HepG2 (cell line): Measurements from ENCODE around the gene GNG4. TPM values are rescaled to one million over a fixed set of nuclear protein-coding genes. Genes with fewer than 3 reads are reported as not detected.

ENCODE experiments used
- ATAC-seq: fragments of 200-7000 bp; cut with Tn5 transposase; 3 replicates; pipeline ENCODE4 v1.9.1; 2020; ENCODE audit warnings: mild to moderate bottlenecking, moderate library complexity
- BruUV-seq: library from RNA; stranded (reverse); fragments of 400-500 nt; replicated peaks from 2 replicates; lab custom pipeline; 2021; lab: Mats Ljungman, UMichigan
- CTCF ChIA-PET: fragments of 300-600 bp; formaldehyde crosslinking; extraction: SDS; loops from one replicate; lab custom pipeline; 2021; ENCODE audit warnings: low total read pairs, inconsistent platforms, low intra/inter-chr PET ratio; lab: Yijun Ruan, JAX
- POLR2A ChIA-PET: fragments of 350-600 bp; sonication (Branson Sonifier 250); formaldehyde crosslinking; loops from one replicate; lab custom pipeline; 2020; ENCODE audit warnings: antibody characterized with exemption, inconsistent platforms; lab: Yijun Ruan, JAX
- DNase-seq: peaks from one replicate; pipeline ENCODE4 v3.0.0-alpha.2; 2015; ENCODE audit warnings: low spot score
- FAIRE-seq: peaks from 3 replicates; lab custom pipeline; 2011; peaks lifted over from hg19 to GRCh38; lab: Jason Lieb, UNC
- H2AFZ ChIP-seq: one replicate; pipeline ENCODE4 v1.6.1; 2011; ENCODE audit warnings: low read length, inconsistent platforms
- H3K27ac ChIP-seq: fragments of 300-600 bp; 3 replicates; pipeline ENCODE4 v1.8.0; 2011; ENCODE audit warnings: mixed run types, mild to moderate bottlenecking, mixed read lengths, low read length, inconsistent platforms; ENCODE audit not compliant: insufficient read depth; ENCODE audit errors: extremely low read length
- H3K27me3 ChIP-seq, 2 experiments: fragments of 200-600 bp in 1 of 2; 2 replicates in 1 of 2; 3 replicates in 1 of 2; pipeline versions ENCODE4 v1.6.0 to v1.8.0; 2011; ENCODE audit warnings: low read length in 2 of 2, mild to moderate bottlenecking in 2 of 2, moderate library complexity in 2 of 2, inconsistent platforms in 1 of 2; ENCODE audit not compliant: insufficient read depth in 2 of 2, control insufficient read depth in 1 of 2
- H3K36me3 ChIP-seq, 2 experiments: fragments of 200-600 bp in 1 of 2; replicated peaks in 1 of 2; 2 replicates in 1 of 2; 3 replicates in 1 of 2; pipeline versions ENCODE4 v1.5.1 to v1.8.0; 2011; ENCODE audit warnings: low read length in 2 of 2, inconsistent platforms in 1 of 2; ENCODE audit not compliant: insufficient read depth in 2 of 2, control insufficient read depth in 1 of 2
- H3K4me1 ChIP-seq: 2 replicates; pipeline ENCODE4 v1.5.1; 2012; ENCODE audit warnings: low read length, inconsistent platforms; ENCODE audit not compliant: insufficient read depth
- H3K4me2 ChIP-seq: 2 replicates; pipeline ENCODE4 v1.6.0; 2011; ENCODE audit warnings: low read depth, low read length, inconsistent platforms
- H3K4me3 ChIP-seq, 3 experiments: fragments of 200-600 bp in 1 of 3; sonication (generic), shearing (Covaris generic) in 1 of 3; replicated peaks in 1 of 3; 2 replicates each; pipeline ENCODE4 v1.5.1; 2011 to 2016; ENCODE audit warnings: low read length in 3 of 3, inconsistent platforms in 2 of 3, low read depth in 2 of 3, mild to moderate bottlenecking in 2 of 3, control low read depth in 1 of 3, mixed read lengths in 1 of 3; ENCODE audit not compliant: insufficient read depth in 1 of 3
- H3K79me2 ChIP-seq: one replicate; pipeline ENCODE4 v1.6.1; 2011; ENCODE audit warnings: low read length, inconsistent platforms; ENCODE audit not compliant: insufficient read depth
- H3K9ac ChIP-seq: 2 replicates; pipeline ENCODE4 v1.6.0; 2011; ENCODE audit warnings: mild to moderate bottlenecking, low read depth, low read length, inconsistent platforms; ENCODE audit not compliant: insufficient read depth
- H3K9me3 ChIP-seq: 2 replicates; pipeline ENCODE4 v1.5.1; 2012; ENCODE audit warnings: mild to moderate bottlenecking, low read length
- H4K20me1 ChIP-seq: 2 replicates; pipeline ENCODE4 v1.6.0; 2011; ENCODE audit warnings: inconsistent platforms, mild to moderate bottlenecking, low read length, moderate library complexity; ENCODE audit not compliant: insufficient read depth
- ARHGAP35 ChIP-seq: sonication (generic); formaldehyde crosslinking; IDR thresholded peaks from 2 replicates; pipeline ENCODE4 v1.9.0; 2022; ENCODE audit warnings: mild to moderate bottlenecking, inconsistent platforms, moderate library complexity, missing genetic modification reagents, borderline replicate concordance
- DPF2 ChIP-seq: sonication (generic); formaldehyde crosslinking; IDR thresholded peaks from 2 replicates; pipeline ENCODE4 v1.4.0; 2020; ENCODE audit warnings: mild to moderate bottlenecking, low read depth, missing genetic modification reagents, borderline replicate concordance
- GABPB1 ChIP-seq: IDR thresholded peaks from 2 replicates; pipeline ENCODE4 v1.6.1; 2016; ENCODE audit warnings: mild to moderate bottlenecking, missing genetic modification reagents, moderate library complexity, missing compliant biosample characterization
- HOXD1 ChIP-seq: sonication (generic); formaldehyde crosslinking; IDR thresholded peaks from 2 replicates; pipeline ENCODE4 v1.5.0; 2020; ENCODE audit warnings: missing genetic modification reagents
- IRF2 ChIP-seq: IDR thresholded peaks from 2 replicates; pipeline ENCODE4 v1.6.1; 2018; ENCODE audit warnings: missing genetic modification reagents, missing compliant biosample characterization
- NPAS2 ChIP-seq: sonication (generic); formaldehyde crosslinking; IDR thresholded peaks from 2 replicates; pipeline ENCODE4 v1.8.0; 2022; ENCODE audit warnings: mild to moderate bottlenecking, missing genetic modification reagents, borderline replicate concordance
- PPARG ChIP-seq: conservative IDR thresholded peaks from 2 replicates; pipeline ENCODE4 v1.6.1; 2016; ENCODE audit warnings: missing biosample characterization, missing genetic modification reagents
- SRF ChIP-seq: IDR thresholded peaks from 2 replicates; pipeline ENCODE4 v1.6.1; 2011; ENCODE audit warnings: mild to moderate bottlenecking, low read depth, low read length, moderate library complexity
- TOE1 ChIP-seq: sonication (generic); formaldehyde crosslinking; IDR thresholded peaks from 2 replicates; pipeline ENCODE4 v1.4.0; 2020; ENCODE audit warnings: mild to moderate bottlenecking, missing genetic modification reagents
- U2AF1 ChIP-seq: fragments of 200-400 bp; formaldehyde crosslinking; optimal IDR thresholded peaks from 2 replicates; pipeline ENCODE3; 2017; ENCODE audit warnings: mild to moderate bottlenecking, low read depth, low read length
- ZNF329 ChIP-seq: sonication (generic); formaldehyde crosslinking; IDR thresholded peaks from 2 replicates; pipeline ENCODE4 v1.9.0; 2021; ENCODE audit warnings: low read depth, mild to moderate bottlenecking, missing genetic modification reagents
- ZNF382 ChIP-seq: sonication (generic); formaldehyde crosslinking; IDR thresholded peaks from 2 replicates; pipeline ENCODE4 v1.5.0; 2020; ENCODE audit warnings: missing genetic modification reagents, mild to moderate bottlenecking, borderline replicate concordance
- ZNF576 ChIP-seq: sonication (generic); formaldehyde crosslinking; IDR thresholded peaks from 2 replicates; pipeline ENCODE4 v1.4.0; 2020; ENCODE audit warnings: mild to moderate bottlenecking, missing genetic modification reagents
- ZNF770 ChIP-seq: sonication (generic); formaldehyde crosslinking; IDR thresholded peaks from 2 replicates; pipeline ENCODE4 v1.5.0; 2020; ENCODE audit warnings: mild to moderate bottlenecking, missing genetic modification reagents
- ZNF839 ChIP-seq: sonication (generic); formaldehyde crosslinking; IDR thresholded peaks from 2 replicates; pipeline ENCODE4 v1.4.0; 2020; ENCODE audit warnings: missing genetic modification reagents, mild to moderate bottlenecking, borderline replicate concordance
- WGBS: methylation state at CpG from one replicate; pipeline ENCODE4 v1.1.6; 2017; ENCODE audit warnings: low lambda C conversion rate; 5-methylcytosine and 5-hydroxymethylcytosine counted together
- in situ Hi-C: cut with HindIII; loops from 2 replicates; pipeline ENCODE4 v1.10.0; 2017; ENCODE audit warnings: low pct_unique_long_range_greater_than_20kb; ENCODE audit not compliant: extremely low pct_ligation_motif_present
- intact Hi-C: fragments of 100-400 bp; cut with micrococcal nuclease; formaldehyde crosslinking; loops from one replicate; pipeline ENCODE4 v1.10.0; 2022; ENCODE audit not compliant: unreplicated experiment
- polyA plus RNA-seq, 8 experiments: library from polyadenylated mRNA; depleted of rRNA in 3 of 8; stranded (reverse) in 7 of 8; unstranded in 1 of 8; fragments of >200 nt; fragmentation: Illumina TruSeq in 4 of 8; extraction: Trizol in 4 of 8; gene quantifications; 2 replicates each; pipeline versions ENCODE4 v1.2.1 to v1.2.3, GENCODE V29; 2011 to 2016; ENCODE audit warnings: low read depth in 4 of 8, missing spikeins in 1 of 8, mixed read lengths in 1 of 8; ENCODE audit not compliant: insufficient read depth in 1 of 8
- total RNA-seq, 5 experiments: library from RNA; depleted of rRNA; stranded (reverse); fragments of >200 nt; fragmentation: Illumina TruSeq; extraction: Trizol; gene quantifications; 2 replicates each; pipeline ENCODE4 v1.2.3, GENCODE V29; 2016; ENCODE audit warnings: low read depth in 1 of 5
- TF ChIP-seq, protein P1 (sequence below): sonication (generic); formaldehyde crosslinking; IDR thresholded peaks from 2 replicates; pipeline ENCODE4 v1.4.0; 2020; ENCODE audit warnings: missing genetic modification reagents

The GNG4 gene
- total and polyA plus RNA-seq, 2 of the 13 experiments (the other 11 are each of a cell fraction or from before 2014, with no cell fraction given), result 27.1 to 69.5 TPM

- no peak for TF ChIP-seq HOXD1 (CRISPR knock-in tag)
- TF ChIP-seq, protein P1, sequence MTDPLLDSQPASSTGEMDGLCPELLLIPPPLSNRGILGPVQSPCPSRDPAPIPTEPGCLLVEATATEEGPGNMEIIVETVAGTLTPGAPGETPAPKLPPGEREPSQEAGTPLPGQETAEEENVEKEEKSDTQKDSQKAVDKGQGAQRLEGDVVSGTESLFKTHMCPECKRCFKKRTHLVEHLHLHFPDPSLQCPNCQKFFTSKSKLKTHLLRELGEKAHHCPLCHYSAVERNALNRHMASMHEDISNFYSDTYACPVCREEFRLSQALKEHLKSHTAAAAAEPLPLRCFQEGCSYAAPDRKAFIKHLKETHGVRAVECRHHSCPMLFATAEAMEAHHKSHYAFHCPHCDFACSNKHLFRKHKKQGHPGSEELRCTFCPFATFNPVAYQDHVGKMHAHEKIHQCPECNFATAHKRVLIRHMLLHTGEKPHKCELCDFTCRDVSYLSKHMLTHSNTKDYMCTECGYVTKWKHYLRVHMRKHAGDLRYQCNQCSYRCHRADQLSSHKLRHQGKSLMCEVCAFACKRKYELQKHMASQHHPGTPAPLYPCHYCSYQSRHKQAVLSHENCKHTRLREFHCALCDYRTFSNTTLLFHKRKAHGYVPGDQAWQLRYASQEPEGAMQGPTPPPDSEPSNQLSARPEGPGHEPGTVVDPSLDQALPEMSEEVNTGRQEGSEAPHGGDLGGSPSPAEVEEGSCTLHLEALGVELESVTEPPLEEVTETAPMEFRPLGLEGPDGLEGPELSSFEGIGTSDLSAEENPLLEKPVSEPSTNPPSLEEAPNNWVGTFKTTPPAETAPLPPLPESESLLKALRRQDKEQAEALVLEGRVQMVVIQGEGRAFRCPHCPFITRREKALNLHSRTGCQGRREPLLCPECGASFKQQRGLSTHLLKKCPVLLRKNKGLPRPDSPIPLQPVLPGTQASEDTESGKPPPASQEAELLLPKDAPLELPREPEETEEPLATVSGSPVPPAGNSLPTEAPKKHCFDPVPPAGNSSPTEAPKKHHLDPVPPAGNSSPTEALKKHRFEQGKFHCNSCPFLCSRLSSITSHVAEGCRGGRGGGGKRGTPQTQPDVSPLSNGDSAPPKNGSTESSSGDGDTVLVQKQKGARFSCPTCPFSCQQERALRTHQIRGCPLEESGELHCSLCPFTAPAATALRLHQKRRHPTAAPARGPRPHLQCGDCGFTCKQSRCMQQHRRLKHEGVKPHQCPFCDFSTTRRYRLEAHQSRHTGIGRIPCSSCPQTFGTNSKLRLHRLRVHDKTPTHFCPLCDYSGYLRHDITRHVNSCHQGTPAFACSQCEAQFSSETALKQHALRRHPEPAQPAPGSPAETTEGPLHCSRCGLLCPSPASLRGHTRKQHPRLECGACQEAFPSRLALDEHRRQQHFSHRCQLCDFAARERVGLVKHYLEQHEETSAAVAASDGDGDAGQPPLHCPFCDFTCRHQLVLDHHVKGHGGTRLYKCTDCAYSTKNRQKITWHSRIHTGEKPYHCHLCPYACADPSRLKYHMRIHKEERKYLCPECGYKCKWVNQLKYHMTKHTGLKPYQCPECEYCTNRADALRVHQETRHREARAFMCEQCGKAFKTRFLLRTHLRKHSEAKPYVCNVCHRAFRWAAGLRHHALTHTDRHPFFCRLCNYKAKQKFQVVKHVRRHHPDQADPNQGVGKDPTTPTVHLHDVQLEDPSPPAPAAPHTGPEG, result no peak
- no peak for TF ChIP-seq NPAS2 (CRISPR knock-in tag)
- TF ChIP-seq U2AF1, result no peak
- TF ChIP-seq SRF, result no peak
- TF ChIP-seq GABPB1, result no peak
These were observed 66.0 kb downstream of the GNG4 start (continued) for GRCh38 chr1:235583511-235584001.

DNA sequence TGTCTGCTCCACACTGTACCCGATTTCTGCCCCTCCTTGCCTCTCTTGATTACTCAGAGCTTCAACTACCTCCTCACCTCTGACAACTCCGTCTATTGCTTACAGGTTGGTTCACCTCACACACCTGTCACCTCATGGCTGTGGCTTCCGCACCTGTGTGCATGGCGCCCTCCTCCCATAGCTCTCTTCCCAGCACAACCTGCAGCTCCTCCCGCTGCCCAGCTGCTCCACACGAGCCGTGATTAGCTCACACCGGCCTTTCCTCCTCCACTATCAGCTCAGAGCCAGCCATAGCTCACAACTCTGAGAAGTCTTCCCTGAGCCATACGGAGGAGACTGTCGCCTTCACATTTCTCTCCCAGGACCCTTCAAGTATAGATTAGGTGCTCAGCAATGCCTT is 67.5 kb downstream of the GNG4 start:
- H3K9ac ChIP-seq, result no peak overlapping the region
- H3K4me3 ChIP-seq, result no peak overlapping the region
- 95% methylated on average over 10 of the region's 10 CpGs for WGBS
- ATAC-seq (no peak), DNase-seq (no peak), FAIRE-seq (no peak)
- H4K20me1 ChIP-seq, result no peaks in the 10 kb centered on the region
- H3K4me2 ChIP-seq, result no peak overlapping the region
- H3K4me1 ChIP-seq, result no peaks in the 10 kb centered on the region
- no peak overlapping the region for H3K27ac ChIP-seq
- no TSS peak for BruUV-seq
- intact Hi-C loops (no loop called here), in situ Hi-C loops (no loop called here)
- H3K36me3 ChIP-seq, result peaks cover 8 to 58% of the 10 kb centered on the region in 2 experiments; a peak in 4 of 5 replicates
- no peaks in the 10 kb centered on the region for H3K79me2 ChIP-seq
- H3K27me3 ChIP-seq, result no peaks in the 10 kb centered on the region
- H3K9me3 ChIP-seq, result no peaks in the 10 kb centered on the region
- ChIA-PET CTCF (no interaction called here), POLR2A (no interaction called here)
- H2AFZ ChIP-seq, result no peak overlapping the region
- TF ChIP-seq ZNF329 (CRISPR knock-in tag) (no peak), ZNF382 (CRISPR knock-in tag) (no peak), TOE1 (no peak), ZNF576 (CRISPR knock-in tag) (no peak), PPARG (no peak), ZNF770 (CRISPR knock-in tag) (no peak), IRF2 (CRISPR knock-in tag) (no peak), ARHGAP35 (CRISPR knock-in tag) (no peak), ZNF839 (no peak), DPF2 (CRISPR knock-in tag) (no peak)
